Peyer's patch (tissue), 4 donors: ENCODE results near the gene LRATD1. TPM values are rescaled to one million over a fixed set of nuclear protein-coding genes. Genes with fewer than 3 reads are reported as not detected.

ENCODE experiments used
- DNase-seq, 3 donors: peaks; one replicate each; pipeline ENCODE4 v3.0.0-alpha.2; 2017 to 2019
- H3K27ac ChIP-seq, 4 donors: fragments of 200-600 bp; sonication (generic); one replicate each; pipeline ENCODE4 v1.5.1; 2016 to 2019
- H3K27me3 ChIP-seq, 2 donors: fragments of 200-600 bp; sonication (generic); one replicate each; pipeline ENCODE4 v1.5.1; 2019
- H3K36me3 ChIP-seq, 3 donors: fragments of 200-600 bp; sonication (generic); one replicate each; pipeline ENCODE4 v1.5.1; 2016 to 2019
- H3K4me1 ChIP-seq, 4 donors: fragments of 200-600 bp; sonication (generic); one replicate each; pipeline ENCODE4 v1.5.1; 2016 to 2019
- H3K4me3 ChIP-seq, 4 donors: fragments of 200-600 bp; sonication (generic); 1 replicate in 3 of 4; 2 replicates in 1 of 4; pipeline ENCODE4 v1.5.1; 2016 to 2019; ENCODE audit warnings: mild to moderate bottlenecking in 1 of 4
- H3K9me3 ChIP-seq, 4 donors: fragments of 200-600 bp; sonication (generic); one replicate each; pipeline ENCODE4 v1.5.1; 2016 to 2019; ENCODE audit warnings: mild to moderate bottlenecking in 1 of 4
- CTCF ChIP-seq, 6 experiments: fragments of 450-650 bp in 4 of 6; fragments of 200-600 bp in 2 of 6; sonication (generic) in 1 of 6; IDR thresholded peaks; one replicate each; pipeline ENCODE4 v1.5.1; 2017 to 2019; ENCODE audit warnings: antibody characterized with exemption in 6 of 6, mild to moderate bottlenecking in 3 of 6, moderate library complexity in 1 of 6
- POLR2A ChIP-seq, 2 donors: fragments of 450-650 bp; IDR thresholded peaks; one replicate each; pipeline ENCODE4 v1.5.1; 2017; ENCODE audit warnings: antibody characterized with exemption in 2 of 2, mild to moderate bottlenecking in 2 of 2, moderate library complexity in 2 of 2
- total RNA-seq, 4 donors: library from RNA; depleted of rRNA; stranded (reverse); fragments of >200 nt; gene quantifications; one replicate each; pipeline ENCODE4 v1.1.0, GENCODE V29; 2016

The LRATD1 gene
- total RNA-seq, 4 donors from 2014 or later, result 31.4 to 152 (median 79.7) TPM

GRCh38 chr2:14602309-14602708 lies 30.2 kb upstream of the LRATD1 start:
- TF ChIP-seq CTCF (IDR thresholded peaks at IDR 0.05), result no peak
- no peak for TF ChIP-seq POLR2A (IDR thresholded peaks at IDR 0.05)
- H3K36me3 ChIP-seq, result no peaks in the 10 kb centered on the region

DNA sequence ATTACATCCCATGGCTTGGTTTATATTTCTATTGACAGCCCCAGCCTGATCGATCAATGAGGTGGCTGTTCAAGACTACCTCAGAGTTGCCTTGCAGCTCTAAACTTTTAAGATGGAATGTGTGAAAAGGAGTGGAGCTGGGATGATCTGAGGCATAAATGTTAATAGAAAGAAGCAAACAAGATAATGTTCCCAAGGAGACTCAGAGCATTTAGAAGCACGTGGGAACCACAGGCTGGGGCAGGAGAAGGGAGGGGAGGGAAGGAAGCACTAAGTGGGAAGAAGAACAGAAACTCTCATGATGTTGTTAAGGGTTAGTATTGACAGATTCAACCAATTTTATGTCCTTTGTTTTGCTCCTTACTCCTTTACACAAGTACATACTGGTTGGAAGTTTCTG lies 28.8 kb upstream of the LRATD1 start:
- Histone ChIP-seq H3K27me3 (no peaks in the 10 kb centered on the region), H3K4me1 (no peaks in the 10 kb centered on the region), H3K9me3 (no peaks in the 10 kb centered on the region), H3K4me3 (no peak overlapping the region), H3K27ac (no peak overlapping the region), H3K36me3 (no peaks in the 10 kb centered on the region)
- TF ChIP-seq POLR2A (IDR thresholded peaks at IDR 0.05), result no peak
- TF ChIP-seq CTCF (IDR thresholded peaks at IDR 0.05), result no peak
- DNase-seq, result no peak

More at GRCh38 chr2:14602309-14602708, 30.2 kb upstream of the LRATD1 start:
- no peak overlapping the region for H3K27ac ChIP-seq
- DNase-seq, result no peak
- no peaks in the 10 kb centered on the region for H3K4me1 ChIP-seq
- no peak overlapping the region for H3K4me3 ChIP-seq
- no peaks in the 10 kb centered on the region for H3K27me3 ChIP-seq
- H3K9me3 ChIP-seq, result no peaks in the 10 kb centered on the region

GRCh38 chr2:14608245-14608644 lies 24.3 kb upstream of the LRATD1 start:
- no peaks in the 10 kb centered on the region for H3K27me3 ChIP-seq
- no peak overlapping the region for H3K27ac ChIP-seq
- no peaks in the 10 kb centered on the region for H3K36me3 ChIP-seq
- H3K4me1 ChIP-seq, result no peaks in the 10 kb centered on the region
- no peaks in the 10 kb centered on the region for H3K9me3 ChIP-seq
- H3K4me3 ChIP-seq, result no peak overlapping the region
- no peak for TF ChIP-seq CTCF (IDR thresholded peaks at IDR 0.05)
- no peak for TF ChIP-seq POLR2A (IDR thresholded peaks at IDR 0.05)
- DNase-seq, result no peak

GRCh38 chr2:14614017-14614416 lies 18.5 kb upstream of the LRATD1 start:
- Histone ChIP-seq H3K27ac (no peak overlapping the region), H3K9me3 (no peaks in the 10 kb centered on the region), H3K4me1 (no peaks in the 10 kb centered on the region), H3K27me3 (no peaks in the 10 kb centered on the region), H3K36me3 (no peaks in the 10 kb centered on the region), H3K4me3 (no peak overlapping the region)
- TF ChIP-seq POLR2A (IDR thresholded peaks at IDR 0.05) (no peak), CTCF (IDR thresholded peaks at IDR 0.05) (no peak)
- no peak for DNase-seq

DNA sequence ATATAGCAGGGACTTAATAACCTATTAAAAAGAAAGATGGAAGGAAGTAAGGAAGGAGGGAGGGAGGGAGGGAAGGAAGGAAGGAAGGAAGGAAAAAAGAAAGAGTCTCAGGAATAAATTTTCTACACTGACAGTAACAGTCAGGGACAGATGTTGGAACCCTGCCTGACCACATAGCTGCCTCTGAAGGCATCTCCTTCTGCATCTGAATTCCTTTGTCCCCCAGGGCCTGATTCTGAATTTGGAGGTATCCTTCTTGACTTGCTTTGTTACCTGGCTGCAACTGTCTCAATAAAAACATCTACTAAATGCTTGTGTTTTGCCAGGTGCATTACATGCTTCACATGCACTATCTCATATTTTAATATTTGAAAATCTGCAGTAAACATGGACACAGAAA lies 17.4 kb upstream of the LRATD1 start:
- DNase-seq, result no peak
- TF ChIP-seq CTCF (IDR thresholded peaks at IDR 0.05) (no peak), POLR2A (IDR thresholded peaks at IDR 0.05) (no peak)

DNA sequence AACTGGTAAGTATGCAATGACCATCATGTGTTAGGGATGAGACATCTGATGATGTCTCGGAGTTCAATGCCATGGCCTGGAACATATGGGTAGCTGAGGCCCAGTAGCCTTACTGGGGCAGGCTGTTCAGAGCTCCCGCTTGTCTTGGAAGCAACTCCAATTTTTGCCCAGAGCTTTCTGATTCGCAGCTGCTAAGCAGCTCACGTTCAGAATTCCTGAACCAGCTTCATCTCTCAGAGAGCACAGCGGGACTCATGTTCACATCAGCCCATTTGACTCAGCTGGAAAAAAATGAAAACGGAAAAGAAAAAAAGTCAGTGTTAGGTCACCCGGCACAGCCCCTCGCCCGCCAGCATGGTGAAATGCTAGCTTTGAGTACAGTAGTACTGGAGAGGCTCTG lies 16.8 kb upstream of the LRATD1 start:
- no peaks in the 10 kb centered on the region for H3K4me1 ChIP-seq
- DNase-seq, result no peak
- no peak overlapping the region for H3K27ac ChIP-seq
- no peak overlapping the region for H3K4me3 ChIP-seq
- H3K36me3 ChIP-seq, result no peaks in the 10 kb centered on the region
- H3K9me3 ChIP-seq, result no peaks in the 10 kb centered on the region
- H3K27me3 ChIP-seq, result no peaks in the 10 kb centered on the region
- TF ChIP-seq CTCF (IDR thresholded peaks at IDR 0.05) (no peak), POLR2A (IDR thresholded peaks at IDR 0.05) (no peak)

More for the DNA sequence above, 17.4 kb upstream of the LRATD1 start:
- Histone ChIP-seq H3K27ac (no peak overlapping the region), H3K4me1 (no peaks in the 10 kb centered on the region), H3K4me3 (no peak overlapping the region), H3K27me3 (no peaks in the 10 kb centered on the region), H3K36me3 (no peaks in the 10 kb centered on the region), H3K9me3 (no peaks in the 10 kb centered on the region)
